Right hindlimb (tissue), 1 donor: ENCODE measurements around the gene PTPN18.
"Not testable (repeated sequence)": the region's sequence is repeated elsewhere in the genome, so short reads cannot be mapped to it uniquely, and the experiment has no call there.

ENCODE experiments used
- DNase-seq: peaks from one replicate; pipeline ENCODE4 v3.0.0-alpha.2; 2018

The PTPN18 gene

DNA sequence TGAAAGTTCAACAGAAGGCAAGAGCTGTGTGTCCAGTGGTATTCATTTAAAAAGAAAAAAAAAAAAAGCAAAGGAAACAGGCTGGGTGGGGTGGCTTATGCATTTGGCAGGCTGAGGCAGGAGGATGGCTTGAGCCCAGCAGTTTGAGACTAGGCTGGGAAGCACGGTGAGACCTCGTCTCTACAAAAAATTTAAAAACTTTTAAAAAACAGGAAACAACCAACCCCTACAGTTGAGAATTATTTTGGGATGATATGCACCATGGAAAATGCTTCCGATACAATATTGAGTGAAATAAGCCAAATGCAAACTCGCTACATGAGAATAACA is 31.2 kb downstream of the PTPN18 start:
- DNase-seq, result peak; percentile 51

DNA sequence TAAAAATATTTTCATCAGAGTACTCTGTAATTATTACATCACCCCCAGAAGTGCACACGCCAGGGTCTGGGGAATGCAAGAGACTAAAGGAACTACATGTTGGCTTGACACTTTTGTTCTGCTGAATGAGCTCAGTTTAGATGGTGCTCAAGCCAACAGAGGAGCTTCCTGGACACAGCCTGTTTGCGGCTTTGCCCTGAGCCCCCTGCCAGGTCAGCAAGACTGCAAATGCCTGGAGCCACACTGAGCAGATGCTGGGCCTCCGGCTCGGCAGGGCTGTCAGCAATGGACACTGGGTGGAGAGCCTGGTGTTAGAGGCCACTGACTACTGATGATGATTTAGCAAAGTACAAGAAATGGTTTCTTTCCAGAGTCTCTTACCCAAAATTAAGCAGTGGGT is 31.9 kb downstream of the PTPN18 start:
- no peak for DNase-seq

DNA sequence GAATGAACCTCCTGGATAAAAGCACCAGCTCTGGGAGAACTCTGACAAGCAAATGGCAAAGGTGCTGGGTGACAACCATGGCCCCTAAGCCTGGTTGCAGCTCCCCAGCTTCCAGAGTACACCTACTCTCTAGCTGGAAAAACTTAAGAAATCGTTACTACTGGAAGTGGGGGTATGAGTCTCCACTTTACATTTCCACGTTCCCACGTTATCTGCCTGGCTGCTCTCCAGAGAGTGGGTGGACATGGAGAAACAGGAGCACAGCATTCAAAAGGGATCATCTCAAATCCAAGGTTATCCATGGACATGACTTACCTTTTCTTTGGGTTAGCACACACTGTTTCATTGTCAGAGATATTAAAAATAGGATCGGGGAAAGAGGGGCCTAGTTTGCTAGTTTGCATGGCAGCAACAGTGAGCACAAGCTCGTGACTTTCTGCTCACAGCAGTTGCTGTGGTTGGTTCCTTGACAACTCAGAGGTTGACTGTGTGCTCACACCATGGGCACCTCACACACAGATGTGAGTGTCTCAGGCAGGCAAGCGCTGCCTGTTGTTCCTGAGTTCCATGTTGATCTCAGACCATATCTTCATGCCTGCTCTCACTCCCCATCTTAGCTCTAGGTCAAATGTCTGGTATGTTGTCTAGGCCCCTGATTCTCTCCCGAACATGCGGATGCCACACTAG is 32.5 kb downstream of the PTPN18 start:
- no peak for DNase-seq

DNA sequence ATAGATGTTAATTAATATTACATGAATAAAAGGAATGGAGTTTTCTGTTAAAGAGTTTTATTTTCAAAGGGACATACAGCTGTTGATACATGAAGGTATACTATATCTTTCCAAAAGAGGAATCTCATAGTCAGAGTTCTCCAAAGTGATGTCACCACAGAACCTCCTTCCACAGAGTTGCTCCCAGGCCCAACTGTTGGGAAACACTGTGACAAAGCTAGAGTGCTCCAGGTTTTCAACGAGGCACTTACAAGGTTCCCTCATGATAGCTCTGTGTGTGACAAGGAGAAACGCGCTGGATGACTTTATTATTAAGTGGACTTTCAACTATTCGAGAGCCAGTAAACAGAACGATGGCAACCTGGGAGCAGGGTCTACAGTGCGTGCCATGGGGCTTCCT is 33.5 kb downstream of the PTPN18 start:
- DNase-seq, result no peak

DNA sequence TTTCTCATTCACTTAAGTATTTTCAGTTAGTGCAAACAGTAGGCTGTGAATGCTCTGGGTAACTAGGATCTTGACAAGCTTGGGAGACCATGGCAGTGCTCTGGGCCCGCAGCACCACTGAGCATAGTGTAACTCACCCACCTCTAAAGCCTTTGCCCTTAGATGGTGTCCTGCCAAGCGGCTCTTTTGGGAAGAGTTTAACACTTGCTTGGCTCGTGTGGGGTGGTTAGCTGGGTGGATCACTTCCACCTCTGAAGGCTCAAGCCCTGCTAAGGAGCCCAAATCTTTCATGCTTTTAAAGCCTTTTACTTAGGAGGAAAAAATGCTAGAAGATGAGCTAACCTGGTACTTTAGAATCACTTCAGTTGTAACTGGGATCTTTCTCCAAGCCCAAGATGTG is 33.9 kb downstream of the PTPN18 start:
- DNase-seq, result no peak

DNA sequence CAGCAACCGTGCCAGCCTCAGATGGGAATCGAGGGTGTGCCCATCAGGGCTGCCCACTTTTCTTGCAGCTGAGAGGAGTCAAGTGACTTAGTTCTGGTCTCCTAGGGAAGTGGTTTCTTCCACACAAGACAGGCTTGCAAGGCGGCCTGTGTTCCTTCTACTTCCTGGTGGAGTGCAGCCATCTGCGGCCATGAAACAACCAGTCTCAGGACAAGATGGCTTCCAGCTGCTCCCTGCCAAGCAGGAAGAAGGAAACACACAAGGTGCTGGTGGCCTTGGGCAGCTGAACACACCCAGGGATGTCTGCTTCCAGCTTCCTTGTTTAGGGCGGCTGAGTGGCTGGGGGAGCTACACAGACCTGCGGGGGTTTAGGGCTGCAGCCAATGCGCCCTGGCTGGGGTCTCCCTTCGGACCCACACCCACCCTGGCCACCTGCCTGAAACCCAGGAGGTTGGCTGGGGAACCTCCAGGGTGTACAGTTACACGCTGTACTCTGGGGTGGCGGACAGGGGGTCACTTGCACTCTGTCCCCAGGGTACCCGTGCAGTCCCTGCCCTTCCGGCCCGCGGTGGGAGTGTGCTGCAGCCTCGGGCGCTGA is 34.7 kb downstream of the PTPN18 start:
- peak; percentile 33 for DNase-seq

DNA sequence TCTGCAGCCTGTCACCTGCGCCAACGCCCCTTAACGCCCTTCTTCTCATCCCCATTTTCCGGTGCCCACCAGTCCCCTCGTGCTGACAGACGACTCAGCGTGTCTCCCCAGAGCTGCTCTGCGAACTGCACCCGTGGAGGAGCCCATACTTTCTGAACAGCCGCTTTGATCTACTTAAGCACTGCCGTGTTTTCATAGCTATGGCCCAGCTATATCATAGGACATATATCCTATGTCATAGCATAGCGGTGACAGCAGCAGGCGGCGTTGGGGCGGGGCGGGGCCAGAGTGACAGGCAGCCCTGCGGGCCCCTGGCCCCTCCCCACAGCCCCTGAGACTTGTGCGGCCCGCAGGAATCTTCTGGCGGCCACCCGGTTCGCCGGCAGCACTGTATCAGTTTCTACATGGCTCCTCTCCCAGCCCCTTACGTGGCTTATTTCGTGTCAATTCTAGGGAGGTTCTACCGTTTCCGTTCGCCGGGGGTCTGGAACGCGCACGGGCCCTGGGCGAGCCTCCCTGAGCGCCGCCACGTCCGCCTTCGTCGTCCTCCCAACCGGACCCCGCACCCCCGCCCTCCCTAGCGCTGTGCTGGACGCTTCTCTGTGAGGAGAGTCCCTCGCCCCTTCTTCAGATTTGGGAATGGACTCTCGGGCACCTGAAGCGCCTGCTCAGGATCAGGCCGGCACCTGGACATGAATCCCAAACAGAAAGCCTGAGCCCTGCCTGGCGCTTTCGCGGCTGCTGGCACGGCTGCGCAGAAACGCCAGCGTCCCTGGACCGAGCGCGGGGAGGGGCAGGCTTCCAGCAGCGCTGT is 35.4 kb downstream of the PTPN18 start:
- DNase-seq, result peak; percentile 87

DNA sequence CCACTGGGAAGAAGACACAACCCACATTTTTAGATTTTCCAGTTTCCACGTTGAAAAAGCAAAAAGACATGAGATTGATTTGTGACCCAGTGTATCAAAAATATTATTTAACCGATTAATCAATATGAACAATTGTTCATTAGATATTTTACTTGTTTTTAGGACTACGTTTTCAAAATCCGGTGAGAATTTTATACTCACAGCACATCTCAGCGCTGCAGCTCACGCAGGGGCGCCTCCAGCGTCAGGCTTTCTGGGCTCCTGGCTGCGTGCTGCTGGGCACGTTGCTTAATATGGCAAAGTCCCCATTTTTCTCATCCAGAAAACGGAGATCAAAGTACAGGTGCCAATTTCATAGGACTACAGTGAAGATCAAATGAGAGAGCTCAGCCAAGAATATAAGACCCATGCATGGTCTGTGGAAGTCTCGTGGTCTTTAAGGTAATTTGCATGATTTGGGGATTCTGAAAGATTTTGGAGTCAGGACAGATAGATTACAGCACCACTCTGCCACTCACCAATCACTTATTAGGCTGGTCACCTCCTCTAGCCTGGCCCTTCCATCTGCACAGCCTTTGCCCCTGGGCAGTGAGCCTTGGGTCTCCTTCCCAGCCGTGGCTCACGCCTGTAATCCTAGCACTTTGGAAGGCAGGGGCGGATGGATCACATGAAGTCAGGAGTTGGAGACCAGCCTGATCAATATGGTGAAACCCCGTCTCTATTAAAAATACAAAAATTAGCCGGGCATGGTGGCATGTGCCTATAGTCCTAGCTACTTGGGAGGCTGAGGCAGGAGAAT is 36.2 kb downstream of the PTPN18 start:
- peak; percentile 39 for DNase-seq

DNA sequence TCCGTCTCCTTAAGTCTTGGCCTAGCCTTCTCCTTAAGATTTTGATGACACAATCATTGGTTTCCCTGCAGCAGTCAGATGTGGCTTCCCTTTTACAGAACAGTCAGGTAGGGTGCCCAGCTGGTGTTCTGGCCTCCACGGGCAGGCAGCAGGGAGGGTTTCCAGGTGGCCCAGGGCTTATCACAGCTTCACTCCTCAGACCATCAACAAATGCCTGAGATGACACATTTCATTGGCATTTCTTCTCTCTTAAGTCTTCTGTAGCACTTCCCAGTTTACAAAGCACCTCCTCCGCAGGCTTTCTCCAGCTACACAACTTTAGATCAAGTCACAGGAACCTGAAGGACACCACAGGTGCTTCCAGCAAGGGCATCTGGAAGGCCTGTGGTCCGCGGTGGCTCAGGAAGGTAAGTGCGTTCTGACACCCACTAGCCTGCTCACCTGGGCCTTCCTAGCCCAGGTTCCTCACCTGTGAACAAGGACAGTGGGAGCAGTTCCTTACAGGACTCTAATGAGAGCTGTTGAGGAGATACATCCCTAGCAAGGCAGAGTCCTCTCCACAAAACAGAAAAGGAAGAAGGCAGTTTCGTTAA is 37.6 kb downstream of the PTPN18 start:
- no peak for DNase-seq

DNA sequence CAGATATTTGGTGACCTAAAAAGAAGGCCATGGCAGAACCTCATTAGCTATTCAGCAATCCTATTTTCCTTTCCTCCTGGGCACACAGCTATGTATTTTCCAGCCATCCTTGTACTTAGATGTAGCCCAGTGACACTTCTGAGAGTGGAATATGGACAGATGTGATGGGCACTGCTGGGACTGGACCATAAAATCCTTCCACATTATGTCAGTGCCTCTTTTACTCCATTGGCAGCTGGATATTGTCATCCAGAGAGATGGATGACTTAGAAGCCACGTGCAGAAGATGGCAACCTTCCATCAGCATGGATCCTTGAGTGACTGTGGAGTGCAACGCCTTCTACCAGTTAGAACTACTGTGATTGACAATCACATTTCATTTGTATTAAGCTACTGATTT is 50.4 kb downstream of the PTPN18 start:
- not testable (repeated sequence) for DNase-seq

DNA sequence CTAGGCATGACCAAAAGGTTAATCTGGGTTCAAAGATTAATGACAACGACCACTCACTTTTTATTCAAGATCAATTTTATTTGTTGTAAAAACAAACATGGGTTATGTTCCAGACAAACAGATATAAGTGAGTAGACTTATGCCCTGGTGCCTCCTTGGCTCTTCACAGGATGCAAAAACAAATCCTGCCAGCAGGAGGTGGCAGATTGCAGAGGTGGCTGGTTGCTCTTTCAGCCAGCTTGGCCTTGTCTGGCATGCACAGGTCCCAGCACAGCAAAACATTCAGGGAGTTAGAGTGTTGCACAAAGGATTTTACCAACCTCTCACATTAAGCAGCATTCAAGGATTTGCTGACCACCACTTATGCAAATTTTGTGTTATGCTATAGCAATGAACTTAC is 60.8 kb downstream of the PTPN18 start:
- DNase-seq, result not testable (repeated sequence)

DNA sequence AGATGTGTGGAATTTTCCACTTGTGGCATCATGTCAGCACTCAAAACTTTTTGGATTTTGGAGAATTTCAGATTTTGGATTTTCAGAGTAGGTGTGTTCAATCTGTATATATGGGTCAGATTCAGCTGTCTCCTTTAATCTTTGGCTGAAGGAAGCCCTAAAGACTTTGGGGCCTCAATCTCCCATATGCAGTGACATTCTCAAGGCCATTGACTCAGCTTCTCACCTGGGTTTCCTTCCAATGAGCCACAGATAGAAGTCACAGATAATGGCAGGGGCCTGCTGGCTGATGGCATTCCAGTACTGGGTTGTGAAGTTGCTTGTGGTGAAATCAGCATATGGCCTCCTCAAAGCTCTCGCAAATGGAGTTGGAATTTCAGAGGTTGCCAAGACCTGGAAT is 63.0 kb downstream of the PTPN18 start:
- DNase-seq, result not testable (repeated sequence)
